ENCODE data around the gene HTR3D. TPM values are rescaled to one million over a fixed set of nuclear protein-coding genes. Genes with fewer than 3 reads are reported as not detected.
"Not testable (repeated sequence)": the region's sequence is repeated elsewhere in the genome, so short reads cannot be mapped to it uniquely, and the experiment has no call there.

Gene HTR3D
- polyA plus RNA-seq, 1 donor: not detected

- DNase-seq (ENCODE audit: low read depth): no peak
Observed at GRCh38 chr3:184016169-184016570, 15.4 kb upstream of the HTR3D start.

- DNase-seq (ENCODE audit: low read depth): no peak
Observed at GRCh38 chr3:184016811-184017671, 14.5 kb upstream of the HTR3D start.

- DNase-seq (ENCODE audit: low read depth): peak; percentile 88
Observed at GRCh38 chr3:184017672-184018423, 13.7 kb upstream of the HTR3D start, which contains the start of gene ABCC5. TSS of gene ABCC5 (minus strand) at chr3:184017884. CDS start at chr3:184014392, 3,492 bp downstream.

GRCh38 chr3:184018424-184018973 lies 13.0 kb upstream of the HTR3D start:
- no peak for DNase-seq (ENCODE audit: low read depth)

GRCh38 chr3:184022323-184022722 lies 9.2 kb upstream of the HTR3D start:
- DNase-seq (ENCODE audit: low read depth): no peak

GRCh38 chr3:184025256-184025655 lies 6.3 kb upstream of the HTR3D start:
- DNase-seq (ENCODE audit: low read depth): not testable (repeated sequence)

- not testable (repeated sequence) for DNase-seq (ENCODE audit: low read depth)
Observed at GRCh38 chr3:184028275-184028890, 3.2 kb upstream of the HTR3D start.

- DNase-seq (ENCODE audit: low read depth): no peak
Observed at GRCh38 chr3:184029443-184029842, 2.1 kb upstream of the HTR3D start.

GRCh38 chr3:184030536-184030935 lies 1.0 kb upstream of the HTR3D start:
- DNase-seq (ENCODE audit: low read depth): no peak

GRCh38 chr3:184037816-184038215 lies 6.3 kb downstream of the HTR3D start:
- DNase-seq (ENCODE audit: low read depth): no peak

- not testable (repeated sequence) for DNase-seq (ENCODE audit: low read depth)
Observed at GRCh38 chr3:184038307-184038706, 6.8 kb downstream of the HTR3D start.

- no peak for DNase-seq (ENCODE audit: low read depth)
Observed at GRCh38 chr3:184039414-184039813, 7.9 kb downstream of the HTR3D start.

- no peak for DNase-seq (ENCODE audit: low read depth)
Observed at GRCh38 chr3:184040010-184040409, 8.5 kb downstream of the HTR3D start.

- DNase-seq (ENCODE audit: low read depth): no peak
Observed at GRCh38 chr3:184042617-184043016, 11.1 kb downstream of the HTR3D start.

GRCh38 chr3:184045995-184046394 lies 14.5 kb downstream of the HTR3D start:
- DNase-seq (ENCODE audit: low read depth): no peak

- DNase-seq (ENCODE audit: low read depth): no peak
Observed at GRCh38 chr3:184050217-184050847, 18.8 kb downstream of the HTR3D start.

- DNase-seq (ENCODE audit: low read depth): no peak
Observed at GRCh38 chr3:184052767-184053166, 21.2 kb downstream of the HTR3D start, which contains the start of gene HTR3C. TSS of gene HTR3C (plus strand) at chr3:184053047. CDS start at chr3:184053081, 34 bp downstream.

GRCh38 chr3:184058029-184058428 lies 26.5 kb downstream of the HTR3D start:
- no peak for DNase-seq (ENCODE audit: low read depth)

GRCh38 chr3:184059424-184059823 lies 27.9 kb downstream of the HTR3D start:
- no peak for DNase-seq (ENCODE audit: low read depth)

GRCh38 chr3:184062637-184063036 lies 31.1 kb downstream of the HTR3D start:
- DNase-seq (ENCODE audit: low read depth): no peak

- no peak for DNase-seq (ENCODE audit: low read depth)
Observed at GRCh38 chr3:184066211-184066610, 34.7 kb downstream of the HTR3D start.

Data from forelimb muscle (tissue), 1 donor.